ENCODE data around the gene GPRASP2.

DNA sequence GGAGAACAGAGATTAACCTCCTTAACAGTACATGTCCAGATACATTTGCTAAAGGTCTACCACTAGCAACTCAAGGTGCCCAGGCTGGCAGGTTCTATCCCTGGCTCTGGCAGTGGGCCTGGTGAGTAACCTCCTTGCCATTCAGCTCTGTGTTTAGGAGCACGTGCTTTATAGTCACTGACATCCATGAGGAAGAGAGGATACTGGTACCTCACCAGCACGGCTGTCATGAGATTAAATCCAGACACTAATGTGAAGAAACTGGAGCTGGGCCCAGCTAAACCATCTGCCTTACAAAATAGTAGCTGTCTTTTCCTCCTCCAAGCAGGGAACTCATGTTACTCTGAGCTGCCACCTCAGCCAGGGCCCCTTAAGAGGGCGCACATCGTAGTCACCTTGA is 53.6 kb downstream of the GPRASP2 start:
- TF ChIP-seq CTCF (conservative IDR thresholded peaks at IDR 0.05; ENCODE audit: low read depth, low read length) (no peak), EZH2 (IDR thresholded peaks at IDR 0.05; ENCODE audit: borderline replicate concordance, low read depth, low read length, poor library complexity, severe bottlenecking) (no peak)
